HG02970 (cell line): ENCODE measurements around the gene RRP15.
"Not testable (repeated sequence)": the region's sequence is repeated elsewhere in the genome, so short reads cannot be mapped to it uniquely, and the experiment has no call there.

Experiments
- ATAC-seq: cut with Tn5 transposase; IDR thresholded peaks from one replicate; pipeline ENCODE4 v1.9.1; 2021; ENCODE audit warnings: mild to moderate bottlenecking, moderate library complexity, moderate number of reproducible peaks; ENCODE audit not compliant: unreplicated experiment, low FRiP score

Gene RRP15

GRCh38 chr1:218294546-218294945, 9.5 kb downstream of the RRP15 start:
- no peak for ATAC-seq

- ATAC-seq = no peak
Observed at GRCh38 chr1:218296162-218296561, 11.1 kb downstream of the RRP15 start.

GRCh38 chr1:218297461-218297860, 12.4 kb downstream of the RRP15 start:
- ATAC-seq = no peak

DNA sequence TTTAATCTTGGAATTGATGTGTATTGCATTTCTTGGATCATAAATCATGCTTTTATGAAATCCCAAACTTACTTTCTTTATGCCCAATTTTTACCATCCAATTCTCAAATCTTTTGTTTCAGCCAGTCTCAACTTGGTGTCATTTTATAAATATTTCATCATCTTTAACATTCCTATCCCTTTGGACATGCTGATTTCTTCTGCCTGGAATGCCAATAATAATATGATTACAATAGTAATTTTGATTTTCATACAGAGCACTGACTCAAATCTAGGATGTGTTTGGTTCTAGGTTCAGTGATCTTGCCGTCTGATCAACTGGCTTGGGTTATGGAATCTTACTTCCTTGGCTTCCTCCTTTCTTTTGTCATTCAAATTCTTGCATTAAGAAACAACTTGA, 12.8 kb downstream of the RRP15 start:
- no peak for ATAC-seq

GRCh38 chr1:218298398-218298797, 13.3 kb downstream of the RRP15 start:
- no peak for ATAC-seq

DNA sequence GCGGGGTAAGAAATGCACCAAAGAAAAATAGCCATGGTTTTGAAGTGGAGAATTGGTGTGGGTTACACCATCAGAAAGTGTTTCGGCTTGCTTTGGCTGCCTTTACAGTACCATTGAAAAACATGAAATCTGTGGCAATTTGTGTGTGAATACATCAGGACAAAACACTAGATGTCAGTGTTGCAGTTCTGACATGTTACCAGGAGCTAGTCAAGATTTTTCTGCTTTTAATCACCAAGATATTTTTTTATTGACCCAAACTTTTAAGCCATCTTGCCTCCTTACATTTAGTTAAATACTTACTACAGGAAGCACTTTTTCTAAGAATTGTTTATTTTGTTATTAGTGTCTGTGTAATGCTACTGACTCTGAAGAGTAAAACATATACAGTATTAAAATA, 14.3 kb downstream of the RRP15 start:
- no peak for ATAC-seq

- no peak for ATAC-seq
Observed at GRCh38 chr1:218301217-218301616, 16.1 kb downstream of the RRP15 start.

- ATAC-seq = no peak
Observed at GRCh38 chr1:218302155-218302554, 17.1 kb downstream of the RRP15 start.

DNA sequence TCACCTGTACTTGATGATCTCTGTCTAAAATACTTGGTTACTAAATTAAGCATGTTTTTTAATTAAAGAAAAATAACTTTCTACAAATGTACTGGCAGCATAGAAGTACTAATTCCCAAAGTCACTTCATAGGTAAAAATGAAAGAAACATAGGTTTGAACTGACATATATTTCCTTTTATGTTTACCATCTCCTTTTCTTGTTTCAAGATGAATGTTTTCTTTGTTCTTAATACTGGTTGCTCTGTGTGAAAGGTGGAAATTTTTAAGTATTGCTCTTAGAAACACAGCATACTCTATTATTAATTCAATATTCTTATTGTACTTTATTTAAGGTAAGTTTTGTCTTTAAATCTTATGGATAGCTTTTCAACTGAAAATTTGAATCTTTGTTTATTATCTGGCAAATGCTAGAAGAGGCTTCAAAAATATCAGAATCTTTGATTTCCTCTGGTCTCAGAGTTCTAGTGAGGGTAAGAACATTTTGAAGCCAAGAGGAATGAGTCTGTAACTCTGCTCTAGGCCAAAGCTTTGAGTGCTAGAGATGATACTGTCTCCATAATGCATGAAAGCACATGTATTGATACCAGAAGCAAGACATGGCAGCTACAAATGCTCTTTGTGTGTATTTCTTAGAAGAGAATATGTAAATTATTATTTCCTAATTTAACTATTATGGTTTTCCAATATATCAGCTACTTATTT, 18.2 kb downstream of the RRP15 start:
- no peak for ATAC-seq

DNA sequence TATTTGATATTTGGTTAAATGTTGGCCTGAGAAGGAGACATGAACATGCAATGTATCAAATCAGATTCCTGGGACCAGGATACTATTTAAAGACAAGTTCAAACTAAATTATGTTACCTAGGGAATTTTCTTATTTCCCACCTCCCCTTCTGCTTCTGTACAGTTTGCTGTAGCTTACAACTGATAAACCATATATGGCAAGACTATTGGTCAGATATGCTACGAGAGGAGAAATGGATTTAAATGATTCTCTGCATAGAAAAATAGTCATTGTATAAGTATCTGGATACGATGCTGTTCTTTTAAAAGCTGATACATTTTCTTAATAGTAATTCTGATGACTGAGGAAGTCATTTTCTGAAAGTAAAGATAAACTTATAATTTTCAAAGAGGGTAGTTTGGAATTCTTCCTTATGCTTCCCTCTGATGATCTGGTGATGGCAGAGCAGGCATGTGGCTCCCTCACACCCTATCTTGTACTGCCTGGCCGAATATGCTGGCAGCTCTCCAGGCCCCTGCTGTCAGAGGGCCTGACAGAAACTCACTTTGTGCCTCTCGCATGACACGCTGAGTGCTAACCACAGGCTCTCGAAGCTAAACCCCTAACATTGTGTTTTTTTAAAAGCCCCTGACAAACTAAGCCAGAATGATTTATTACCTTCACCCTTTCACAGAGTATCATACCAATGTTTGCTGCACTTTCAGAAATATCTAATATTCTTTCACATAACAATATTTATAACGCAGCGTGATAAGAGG, 19.4 kb downstream of the RRP15 start:
- peak; percentile 57 for ATAC-seq

DNA sequence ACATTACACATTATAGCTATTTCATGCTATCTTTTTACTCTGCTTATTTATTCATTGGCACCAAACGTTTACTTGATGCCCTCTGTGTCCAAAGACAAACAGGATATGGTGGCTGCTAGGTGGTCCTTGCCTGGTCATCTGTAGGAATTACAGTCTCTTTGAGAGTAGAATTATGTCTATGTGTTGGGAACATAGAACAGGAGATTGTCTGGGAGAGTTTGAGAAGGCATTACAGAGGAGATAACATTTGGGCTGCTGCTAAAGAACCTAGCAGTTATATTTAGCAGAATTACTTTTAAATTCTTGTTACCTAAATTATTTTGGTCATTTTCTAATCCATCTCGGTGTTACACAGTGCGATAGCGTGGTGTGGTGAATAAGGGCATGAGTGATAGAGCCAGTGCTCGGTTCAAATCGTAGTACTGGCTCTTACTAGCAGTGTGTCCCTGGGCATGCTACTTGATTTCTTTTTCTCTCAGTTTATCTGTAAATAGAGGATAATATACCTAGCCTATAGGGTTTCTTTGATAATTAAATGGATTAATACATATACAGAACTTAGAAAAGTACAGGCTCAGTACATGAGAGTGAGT, 20.5 kb downstream of the RRP15 start:
- no peak for ATAC-seq

- ATAC-seq = no peak
Observed at GRCh38 chr1:218312509-218312908, 27.4 kb downstream of the RRP15 start.

DNA sequence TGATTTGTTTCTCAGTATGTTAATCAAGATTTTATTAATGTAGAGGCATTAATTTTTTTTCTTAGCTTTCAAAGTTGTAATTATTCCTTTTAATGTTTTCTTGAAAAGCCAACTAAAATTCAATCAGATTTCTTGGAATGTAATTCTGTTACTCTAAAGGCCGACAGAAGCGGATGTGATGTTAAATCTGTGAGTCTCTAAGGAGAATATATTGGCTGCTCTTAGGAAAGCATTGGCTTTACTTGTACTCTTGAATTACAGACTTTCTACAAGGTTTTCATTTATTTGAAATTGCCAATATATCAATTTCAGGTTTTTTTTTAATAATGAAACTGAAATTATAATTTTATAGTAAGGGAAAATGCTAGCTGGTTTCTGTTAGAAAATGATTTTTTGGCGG, 29.2 kb downstream of the RRP15 start:
- ATAC-seq = no peak

DNA sequence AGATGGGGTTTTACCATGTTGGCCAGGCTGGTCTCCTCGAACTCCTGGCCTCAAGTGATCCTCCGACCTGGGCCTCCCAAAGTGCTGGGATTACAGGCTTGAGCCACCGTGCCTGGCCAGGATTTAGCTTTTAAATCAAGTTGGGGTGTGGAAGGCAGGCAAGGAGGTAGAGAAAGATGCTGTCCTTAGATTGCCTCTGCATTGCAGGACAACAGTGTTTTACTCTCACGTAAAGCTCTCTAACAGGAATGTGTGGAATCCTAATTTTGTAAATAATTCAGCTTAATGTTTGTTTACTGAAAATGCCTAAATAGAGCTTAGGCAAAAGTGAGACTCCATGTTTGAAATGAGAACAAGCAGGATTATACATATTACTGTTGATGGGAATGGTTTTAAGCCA, 30.5 kb downstream of the RRP15 start:
- ATAC-seq = no peak

GRCh38 chr1:218317061-218317460, 32.0 kb downstream of the RRP15 start:
- no peak for ATAC-seq

- ATAC-seq = not testable (repeated sequence)
Observed at GRCh38 chr1:218320182-218320581, 35.1 kb downstream of the RRP15 start.

DNA sequence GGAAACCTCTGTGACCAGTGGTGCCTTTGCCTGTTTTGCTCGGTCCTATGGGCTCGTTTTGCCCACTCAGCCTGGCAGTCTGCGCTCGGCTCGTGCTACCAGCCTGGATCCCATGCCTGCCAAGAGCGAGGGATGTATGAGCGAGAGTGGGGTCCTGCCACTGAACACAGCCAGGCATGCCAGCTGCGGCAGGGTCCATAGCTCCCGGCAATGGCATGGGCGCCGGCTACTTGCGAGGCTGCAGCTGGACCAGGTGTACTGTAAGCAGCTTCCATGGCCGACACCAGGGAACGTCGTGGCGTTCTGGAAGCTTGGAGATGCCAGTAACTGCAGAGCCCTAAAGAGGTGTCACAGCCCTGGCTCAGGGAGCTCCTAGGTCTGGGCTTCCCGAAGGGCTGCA, 37.7 kb downstream of the RRP15 start:
- ATAC-seq = no peak

- ATAC-seq = no peak
Observed at GRCh38 chr1:218323568-218324225, 38.6 kb downstream of the RRP15 start.

DNA sequence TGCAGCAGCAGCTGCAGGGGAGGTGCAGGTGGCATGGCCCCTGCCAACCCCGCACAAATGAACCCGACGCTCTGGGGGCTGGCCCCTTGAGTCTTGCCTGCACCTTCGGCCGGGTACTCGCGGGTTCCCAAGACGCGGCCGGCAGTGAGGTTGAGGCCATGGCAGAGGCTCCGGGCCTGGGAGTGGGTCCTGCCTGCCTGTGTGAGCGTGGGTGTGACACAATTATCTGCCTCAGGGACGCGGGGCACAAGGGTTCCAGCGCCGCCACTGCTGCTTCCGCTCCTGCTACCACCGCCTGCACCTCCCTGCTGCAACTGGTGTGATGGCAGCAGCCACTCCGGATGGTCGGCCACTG, 39.1 kb downstream of the RRP15 start:
- ATAC-seq = no peak

DNA sequence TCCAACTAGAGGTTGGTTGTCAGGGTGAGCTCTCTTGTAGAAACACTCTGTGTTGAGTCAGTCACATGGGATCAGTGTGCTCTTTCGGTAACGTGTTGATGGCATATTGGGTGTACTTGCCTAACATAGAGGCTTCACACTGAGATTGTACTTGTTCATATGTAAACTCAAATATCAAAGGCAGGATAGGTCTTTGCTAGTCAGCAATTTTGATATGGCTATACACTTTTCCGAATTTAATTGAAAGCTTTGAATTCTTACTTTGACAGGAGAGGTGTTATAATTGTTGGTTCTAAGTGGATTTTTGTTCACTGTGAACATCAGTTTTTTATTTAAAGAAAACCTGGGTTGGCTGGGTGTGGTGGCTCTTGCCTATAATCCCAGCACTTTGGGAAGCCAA, 43.7 kb downstream of the RRP15 start:
- no peak for ATAC-seq

GRCh38 chr1:218330043-218330623, 45.0 kb downstream of the RRP15 start:
- ATAC-seq = no peak
